ENCODE measurements around the gene ARMC2. TPM values are rescaled to one million over a fixed set of nuclear protein-coding genes. Genes with fewer than 3 reads are reported as not detected.

Gene ARMC2
- polyA plus RNA-seq, 1 of the 3 experiments (the other 2 are of a cell fraction) = 2.4 TPM

- no peaks in the 10 kb centered on the region for H3K79me2 ChIP-seq (ENCODE audit: insufficient read depth)
- H3F3A ChIP-seq (replicated peaks; ENCODE audit: insufficient read depth) = no peaks in the 10 kb centered on the region
- H3K27ac ChIP-seq (ENCODE audit: low read depth in 2 of 2, low read length in 1 of 2) = peak overlapping the region in 1 of 2 experiments; percentile 34; a peak in 1 of 4 replicates
- no peak overlapping the region for H2AFZ ChIP-seq (ENCODE audit: low read depth)
- POLR2A ChIA-PET = no interaction called here
- no peaks in the 10 kb centered on the region for H3K27me3 ChIP-seq (ENCODE audit: insufficient read depth)
- H3K4me2 ChIP-seq = no peak overlapping the region
- TF ChIP-seq GABPA (IDR thresholded peaks at IDR 0.05; ENCODE audit: low read depth) (no peak), TCF12 (IDR thresholded peaks at IDR 0.05) (no peak), TAF1 (IDR thresholded peaks at IDR 0.05; ENCODE audit: borderline replicate concordance, low read depth, low read length) (no peak), CHD2 (IDR thresholded peaks at IDR 0.05; ENCODE audit: low read length, partially characterized antibody) (no peak), RFX5 (IDR thresholded peaks at IDR 0.05; ENCODE audit: low read length) (no peak), FOXJ3 (CRISPR knock-in tag; IDR thresholded peaks at IDR 0.05) (no peak), TEAD4 (IDR thresholded peaks at IDR 0.05; ENCODE audit: borderline replicate concordance, insufficient read depth) (no peak)
- TF ChIP-seq, protein P1, sequence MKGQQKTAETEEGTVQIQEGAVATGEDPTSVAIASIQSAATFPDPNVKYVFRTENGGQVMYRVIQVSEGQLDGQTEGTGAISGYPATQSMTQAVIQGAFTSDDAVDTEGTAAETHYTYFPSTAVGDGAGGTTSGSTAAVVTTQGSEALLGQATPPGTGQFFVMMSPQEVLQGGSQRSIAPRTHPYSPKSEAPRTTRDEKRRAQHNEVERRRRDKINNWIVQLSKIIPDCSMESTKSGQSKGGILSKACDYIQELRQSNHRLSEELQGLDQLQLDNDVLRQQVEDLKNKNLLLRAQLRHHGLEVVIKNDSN (IDR thresholded peaks at IDR 0.05; ENCODE audit: borderline replicate concordance, low read depth) = no peak
- no peak for DNase-seq
- no peaks in the 10 kb centered on the region for H4K20me1 ChIP-seq (ENCODE audit: insufficient read depth)
- WGBS (ENCODE audit: low lambda C conversion rate) = 80% methylated on average over 26 of the region's 27 CpGs
- H3K4me3 ChIP-seq (ENCODE audit: low read depth in 2 of 2, low read length in 1 of 2) = no peak overlapping the region
- CTCF ChIA-PET = interaction anchor here (0.6 to 0.9 kb wide), 2 partner anchors 9 to 143 kb away, joined by 3 read pairs; no protein-coding TSS in a partner anchor
- peaks cover 4 to 23% of the 10 kb centered on the region in 2 experiments; a peak in 3 of 4 replicates for H3K4me1 ChIP-seq (ENCODE audit: control insufficient read depth in 1 of 2, insufficient read depth in 2 of 2, low read depth in 1 of 2, low read length in 1 of 2)
- H3K36me3 ChIP-seq (replicated peaks in 1 of 2; ENCODE audit: control insufficient read depth in 1 of 2, insufficient read depth in 2 of 2, low read length in 1 of 2) = no peaks in the 10 kb centered on the region
- no peak overlapping the region for H3K9ac ChIP-seq
- H3K9me2 ChIP-seq = no peaks in the 10 kb centered on the region
- no peaks in the 10 kb centered on the region for H3K9me3 ChIP-seq
Measured at GRCh38 chr6:108952776-108953486, 104.7 kb downstream of the ARMC2 start.

GRCh38 chr6:108953681-108954080 lies 105.5 kb downstream of the ARMC2 start:
- H3K4me2 ChIP-seq = no peak overlapping the region
- no peaks in the 10 kb centered on the region for H3F3A ChIP-seq (replicated peaks; ENCODE audit: insufficient read depth)
- no peak for DNase-seq
- H3K27ac ChIP-seq (ENCODE audit: low read depth in 2 of 2, low read length in 1 of 2) = no peak overlapping the region
- no peaks in the 10 kb centered on the region for H3K27me3 ChIP-seq (ENCODE audit: insufficient read depth)
- H3K9me3 ChIP-seq = no peaks in the 10 kb centered on the region
- no peaks in the 10 kb centered on the region for H4K20me1 ChIP-seq (ENCODE audit: insufficient read depth)
- ChIA-PET CTCF (interaction anchor here (0.6 kb wide), 1 partner anchor 144 kb away, joined by 3 read pairs; no protein-coding TSS in a partner anchor), POLR2A (no interaction called here)
- TF ChIP-seq, protein P2, sequence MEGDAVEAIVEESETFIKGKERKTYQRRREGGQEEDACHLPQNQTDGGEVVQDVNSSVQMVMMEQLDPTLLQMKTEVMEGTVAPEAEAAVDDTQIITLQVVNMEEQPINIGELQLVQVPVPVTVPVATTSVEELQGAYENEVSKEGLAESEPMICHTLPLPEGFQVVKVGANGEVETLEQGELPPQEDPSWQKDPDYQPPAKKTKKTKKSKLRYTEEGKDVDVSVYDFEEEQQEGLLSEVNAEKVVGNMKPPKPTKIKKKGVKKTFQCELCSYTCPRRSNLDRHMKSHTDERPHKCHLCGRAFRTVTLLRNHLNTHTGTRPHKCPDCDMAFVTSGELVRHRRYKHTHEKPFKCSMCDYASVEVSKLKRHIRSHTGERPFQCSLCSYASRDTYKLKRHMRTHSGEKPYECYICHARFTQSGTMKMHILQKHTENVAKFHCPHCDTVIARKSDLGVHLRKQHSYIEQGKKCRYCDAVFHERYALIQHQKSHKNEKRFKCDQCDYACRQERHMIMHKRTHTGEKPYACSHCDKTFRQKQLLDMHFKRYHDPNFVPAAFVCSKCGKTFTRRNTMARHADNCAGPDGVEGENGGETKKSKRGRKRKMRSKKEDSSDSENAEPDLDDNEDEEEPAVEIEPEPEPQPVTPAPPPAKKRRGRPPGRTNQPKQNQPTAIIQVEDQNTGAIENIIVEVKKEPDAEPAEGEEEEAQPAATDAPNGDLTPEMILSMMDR (IDR thresholded peaks at IDR 0.05) = no peak
- TF ChIP-seq YY1 (IDR thresholded peaks at IDR 0.05; ENCODE audit: low read depth) (no peak), NRF1 (IDR thresholded peaks at IDR 0.05; ENCODE audit: low read depth, low read length) (no peak), GABPA (IDR thresholded peaks at IDR 0.05; ENCODE audit: low read depth) (no peak), EZH2phosphoT487 (IDR thresholded peaks at IDR 0.05; ENCODE audit: borderline replicate concordance, low read depth) (no peak), CHD2 (IDR thresholded peaks at IDR 0.05; ENCODE audit: low read length, partially characterized antibody) (no peak), RXRA (IDR thresholded peaks at IDR 0.05; ENCODE audit: borderline replicate concordance, low read depth) (no peak), ELF1 (IDR thresholded peaks at IDR 0.05) (no peak), SMC3 (IDR thresholded peaks at IDR 0.05; ENCODE audit: low read depth, low read length) (no peak), FOXM1 (IDR thresholded peaks at IDR 0.05; ENCODE audit: low read depth) (no peak), NFIC (IDR thresholded peaks at IDR 0.05; ENCODE audit: borderline replicate concordance) (no peak), TEAD4 (IDR thresholded peaks at IDR 0.05; ENCODE audit: borderline replicate concordance, insufficient read depth) (no peak), MXI1 (IDR thresholded peaks at IDR 0.05; ENCODE audit: low read depth, low read length) (no peak), RAD21 (IDR thresholded peaks at IDR 0.05; ENCODE audit: low read length) (no peak), MEF2A (IDR thresholded peaks at IDR 0.05; ENCODE audit: borderline replicate concordance, low read depth) (no peak), FOSL2 (IDR thresholded peaks at IDR 0.05; ENCODE audit: borderline replicate concordance, low read depth) (no peak)
- TF ChIP-seq, protein P1 (IDR thresholded peaks at IDR 0.05; ENCODE audit: borderline replicate concordance, low read depth) = no peak
- peaks cover 0 to 16% of the 10 kb centered on the region in 2 experiments; a peak in 2 of 4 replicates for H3K4me1 ChIP-seq (ENCODE audit: control insufficient read depth in 1 of 2, insufficient read depth in 2 of 2, low read depth in 1 of 2, low read length in 1 of 2)
- no peak overlapping the region for H2AFZ ChIP-seq (ENCODE audit: low read depth)
- H3K36me3 ChIP-seq (replicated peaks in 1 of 2; ENCODE audit: control insufficient read depth in 1 of 2, insufficient read depth in 2 of 2, low read length in 1 of 2) = no peaks in the 10 kb centered on the region
- no peak overlapping the region for H3K9ac ChIP-seq
- no peaks in the 10 kb centered on the region for H3K79me2 ChIP-seq (ENCODE audit: insufficient read depth)
- H3K4me3 ChIP-seq (ENCODE audit: low read depth in 2 of 2, low read length in 1 of 2) = no peak overlapping the region
- no peaks in the 10 kb centered on the region for H3K9me2 ChIP-seq
